Measurements from ENCODE around the gene NSMF. TPM values are rescaled to one million over a fixed set of nuclear protein-coding genes. Genes with fewer than 3 reads are reported as not detected.

Gene NSMF
- total and polyA plus RNA-seq, 2 of the 8 experiments (the other 6 are each of a cell fraction or from before 2014, with no cell fraction given), result 56.7 to 65.1 TPM

DNA sequence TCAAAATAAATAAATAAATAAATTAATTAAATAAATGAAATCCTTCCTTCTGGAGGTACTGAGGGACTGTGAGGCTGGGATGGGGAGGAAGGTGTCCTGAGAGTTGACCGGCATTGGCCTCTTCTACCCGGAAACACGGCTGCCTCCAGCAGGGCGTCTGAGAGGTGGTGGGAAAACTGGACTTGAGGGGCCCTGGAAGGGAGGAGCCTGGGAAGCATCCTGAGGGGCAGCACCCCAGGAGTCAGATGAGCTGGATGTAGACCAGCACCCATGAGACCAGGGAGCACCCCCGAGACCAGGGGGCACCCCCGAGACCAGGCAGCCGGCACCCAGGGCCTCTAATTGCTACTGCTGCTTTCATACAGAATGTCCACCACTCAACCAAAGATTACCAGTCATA is 8.8 kb upstream of the NSMF start (continued):
- TF ChIP-seq RNF2 (IDR thresholded peaks at IDR 0.05; ENCODE audit: borderline replicate concordance, low read depth, low read length, missing control alignments, poor library complexity, severe bottlenecking) (no peak), NRF1 (IDR thresholded peaks at IDR 0.05; ENCODE audit: low read depth, low read length) (no peak), RBBP5 (IDR thresholded peaks at IDR 0.05; ENCODE audit: borderline replicate concordance, low read depth, low read length) (no peak), GABPA (IDR thresholded peaks at IDR 0.05; ENCODE audit: borderline replicate concordance, insufficient read depth, low read length) (no peak), SIX5 (IDR thresholded peaks at IDR 0.05; ENCODE audit: low read depth, low read length) (no peak), ZNF274 (IDR thresholded peaks at IDR 0.05; ENCODE audit: borderline replicate concordance, extremely low read depth, low read length) (no peak)
- TF ChIP-seq, protein P1, sequence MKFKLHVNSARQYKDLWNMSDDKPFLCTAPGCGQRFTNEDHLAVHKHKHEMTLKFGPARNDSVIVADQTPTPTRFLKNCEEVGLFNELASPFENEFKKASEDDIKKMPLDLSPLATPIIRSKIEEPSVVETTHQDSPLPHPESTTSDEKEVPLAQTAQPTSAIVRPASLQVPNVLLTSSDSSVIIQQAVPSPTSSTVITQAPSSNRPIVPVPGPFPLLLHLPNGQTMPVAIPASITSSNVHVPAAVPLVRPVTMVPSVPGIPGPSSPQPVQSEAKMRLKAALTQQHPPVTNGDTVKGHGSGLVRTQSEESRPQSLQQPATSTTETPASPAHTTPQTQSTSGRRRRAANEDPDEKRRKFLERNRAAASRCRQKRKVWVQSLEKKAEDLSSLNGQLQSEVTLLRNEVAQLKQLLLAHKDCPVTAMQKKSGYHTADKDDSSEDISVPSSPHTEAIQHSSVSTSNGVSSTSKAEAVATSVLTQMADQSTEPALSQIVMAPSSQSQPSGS (IDR thresholded peaks at IDR 0.05; ENCODE audit: low read length), result no peak

All from H1 (cell line).